HepG2 (cell line): Measurements from ENCODE around the gene BRAF. TPM values are rescaled to one million over a fixed set of nuclear protein-coding genes. Genes with fewer than 3 reads are reported as not detected.
A peak's percentile ranks its signal among the peaks of the same experiment; 100 is the strongest.

Experiments used
- ATAC-seq: fragments of 200-7000 bp; cut with Tn5 transposase; 3 replicates; pipeline ENCODE4 v1.9.1; 2020; ENCODE audit warnings: mild to moderate bottlenecking, moderate library complexity
- BruUV-seq: library from RNA; stranded (reverse); fragments of 400-500 nt; replicated peaks from 2 replicates; lab custom pipeline; 2021; lab: Mats Ljungman, UMichigan
- CTCF ChIA-PET: fragments of 300-600 bp; formaldehyde crosslinking; extraction: SDS; loops from one replicate; lab custom pipeline; 2021; ENCODE audit warnings: low total read pairs, inconsistent platforms, low intra/inter-chr PET ratio; lab: Yijun Ruan, JAX
- POLR2A ChIA-PET: fragments of 350-600 bp; sonication (Branson Sonifier 250); formaldehyde crosslinking; loops from one replicate; lab custom pipeline; 2020; ENCODE audit warnings: antibody characterized with exemption, inconsistent platforms; lab: Yijun Ruan, JAX
- DNase-seq: peaks from one replicate; pipeline ENCODE4 v3.0.0-alpha.2; 2015; ENCODE audit warnings: low spot score
- FAIRE-seq: peaks from 3 replicates; lab custom pipeline; 2011; peaks lifted over from hg19 to GRCh38; lab: Jason Lieb, UNC
- H2AFZ ChIP-seq: one replicate; pipeline ENCODE4 v1.6.1; 2011; ENCODE audit warnings: low read length, inconsistent platforms
- H3K27ac ChIP-seq: fragments of 300-600 bp; 3 replicates; pipeline ENCODE4 v1.8.0; 2011; ENCODE audit warnings: mixed run types, mild to moderate bottlenecking, mixed read lengths, low read length, inconsistent platforms; ENCODE audit not compliant: insufficient read depth; ENCODE audit errors: extremely low read length
- H3K27me3 ChIP-seq, 2 experiments: fragments of 200-600 bp in 1 of 2; 2 replicates in 1 of 2; 3 replicates in 1 of 2; pipeline versions ENCODE4 v1.6.0 to v1.8.0; 2011; ENCODE audit warnings: low read length in 2 of 2, mild to moderate bottlenecking in 2 of 2, moderate library complexity in 2 of 2, inconsistent platforms in 1 of 2; ENCODE audit not compliant: insufficient read depth in 2 of 2, control insufficient read depth in 1 of 2
- H3K36me3 ChIP-seq, 2 experiments: fragments of 200-600 bp in 1 of 2; replicated peaks in 1 of 2; 2 replicates in 1 of 2; 3 replicates in 1 of 2; pipeline versions ENCODE4 v1.5.1 to v1.8.0; 2011; ENCODE audit warnings: low read length in 2 of 2, inconsistent platforms in 1 of 2; ENCODE audit not compliant: insufficient read depth in 2 of 2, control insufficient read depth in 1 of 2
- H3K4me1 ChIP-seq: 2 replicates; pipeline ENCODE4 v1.5.1; 2012; ENCODE audit warnings: low read length, inconsistent platforms; ENCODE audit not compliant: insufficient read depth
- H3K4me2 ChIP-seq: 2 replicates; pipeline ENCODE4 v1.6.0; 2011; ENCODE audit warnings: low read depth, low read length, inconsistent platforms
- H3K4me3 ChIP-seq, 3 experiments: fragments of 200-600 bp in 1 of 3; sonication (generic), shearing (Covaris generic) in 1 of 3; replicated peaks in 1 of 3; 2 replicates each; pipeline ENCODE4 v1.5.1; 2011 to 2016; ENCODE audit warnings: low read length in 3 of 3, inconsistent platforms in 2 of 3, low read depth in 2 of 3, mild to moderate bottlenecking in 2 of 3, control low read depth in 1 of 3, mixed read lengths in 1 of 3; ENCODE audit not compliant: insufficient read depth in 1 of 3
- H3K79me2 ChIP-seq: one replicate; pipeline ENCODE4 v1.6.1; 2011; ENCODE audit warnings: low read length, inconsistent platforms; ENCODE audit not compliant: insufficient read depth
- H3K9ac ChIP-seq: 2 replicates; pipeline ENCODE4 v1.6.0; 2011; ENCODE audit warnings: mild to moderate bottlenecking, low read depth, low read length, inconsistent platforms; ENCODE audit not compliant: insufficient read depth
- H3K9me3 ChIP-seq: 2 replicates; pipeline ENCODE4 v1.5.1; 2012; ENCODE audit warnings: mild to moderate bottlenecking, low read length
- H4K20me1 ChIP-seq: 2 replicates; pipeline ENCODE4 v1.6.0; 2011; ENCODE audit warnings: inconsistent platforms, mild to moderate bottlenecking, low read length, moderate library complexity; ENCODE audit not compliant: insufficient read depth
- ATF2 ChIP-seq: sonication (generic); formaldehyde crosslinking; IDR thresholded peaks from 2 replicates; pipeline ENCODE4 v1.4.0; 2020; ENCODE audit warnings: missing genetic modification reagents
- MYC ChIP-seq: sonication (generic); formaldehyde crosslinking; IDR thresholded peaks from 2 replicates; pipeline ENCODE4 v1.9.0; 2021; ENCODE audit warnings: missing genetic modification reagents, borderline replicate concordance
- RXRB ChIP-seq: IDR thresholded peaks from 2 replicates; pipeline ENCODE4 v1.6.1; 2016; ENCODE audit warnings: borderline replicate concordance, missing genetic modification reagents, missing compliant biosample characterization
- SRY ChIP-seq: sonication (generic); formaldehyde crosslinking; IDR thresholded peaks from 2 replicates; pipeline ENCODE4 v1.8.0; 2022; ENCODE audit warnings: mild to moderate bottlenecking, missing genetic modification reagents
- ZFP1 ChIP-seq: IDR thresholded peaks from 2 replicates; pipeline ENCODE4 v1.6.1; 2016
- WGBS: methylation state at CpG from one replicate; pipeline ENCODE4 v1.1.6; 2017; ENCODE audit warnings: low lambda C conversion rate; 5-methylcytosine and 5-hydroxymethylcytosine counted together
- in situ Hi-C: cut with HindIII; loops from 2 replicates; pipeline ENCODE4 v1.10.0; 2017; ENCODE audit warnings: low pct_unique_long_range_greater_than_20kb; ENCODE audit not compliant: extremely low pct_ligation_motif_present
- intact Hi-C: fragments of 100-400 bp; cut with micrococcal nuclease; formaldehyde crosslinking; loops from one replicate; pipeline ENCODE4 v1.10.0; 2022; ENCODE audit not compliant: unreplicated experiment
- polyA plus RNA-seq, 8 experiments: library from polyadenylated mRNA; depleted of rRNA in 3 of 8; stranded (reverse) in 7 of 8; unstranded in 1 of 8; fragments of >200 nt; fragmentation: Illumina TruSeq in 4 of 8; extraction: Trizol in 4 of 8; gene quantifications; 2 replicates each; pipeline versions ENCODE4 v1.2.1 to v1.2.3, GENCODE V29; 2011 to 2016; ENCODE audit warnings: low read depth in 4 of 8, missing spikeins in 1 of 8, mixed read lengths in 1 of 8; ENCODE audit not compliant: insufficient read depth in 1 of 8
- total RNA-seq, 5 experiments: library from RNA; depleted of rRNA; stranded (reverse); fragments of >200 nt; fragmentation: Illumina TruSeq; extraction: Trizol; gene quantifications; 2 replicates each; pipeline ENCODE4 v1.2.3, GENCODE V29; 2016; ENCODE audit warnings: low read depth in 1 of 5
- TF ChIP-seq, protein P1 (sequence below): fragments of 450-650 bp; IDR thresholded peaks from 2 replicates; pipeline ENCODE4 v1.6.1; 2016
- TF ChIP-seq, protein P2 (sequence below), 2 experiments: sonication (generic) in 1 of 2; formaldehyde crosslinking in 1 of 2; IDR thresholded peaks; 2 replicates each; pipeline versions ENCODE4 v1.6.1 to v1.9.0; 2014 to 2022; ENCODE audit warnings: antibody characterized with exemption in 1 of 2, borderline replicate concordance in 1 of 2, inconsistent platforms in 1 of 2, low read depth in 1 of 2, missing genetic modification reagents in 1 of 2

BRAF gene
- total and polyA plus RNA-seq, 2 of the 13 experiments (the other 11 are each of a cell fraction or from before 2014, with no cell fraction given): 12.5 to 13.4 TPM

- TF ChIP-seq ATF2 (CRISPR knock-in tag) (no peak), SRY (CRISPR knock-in tag) (no peak), ZFP1 (CRISPR knock-in tag) (no peak)
- TF ChIP-seq, protein P1, sequence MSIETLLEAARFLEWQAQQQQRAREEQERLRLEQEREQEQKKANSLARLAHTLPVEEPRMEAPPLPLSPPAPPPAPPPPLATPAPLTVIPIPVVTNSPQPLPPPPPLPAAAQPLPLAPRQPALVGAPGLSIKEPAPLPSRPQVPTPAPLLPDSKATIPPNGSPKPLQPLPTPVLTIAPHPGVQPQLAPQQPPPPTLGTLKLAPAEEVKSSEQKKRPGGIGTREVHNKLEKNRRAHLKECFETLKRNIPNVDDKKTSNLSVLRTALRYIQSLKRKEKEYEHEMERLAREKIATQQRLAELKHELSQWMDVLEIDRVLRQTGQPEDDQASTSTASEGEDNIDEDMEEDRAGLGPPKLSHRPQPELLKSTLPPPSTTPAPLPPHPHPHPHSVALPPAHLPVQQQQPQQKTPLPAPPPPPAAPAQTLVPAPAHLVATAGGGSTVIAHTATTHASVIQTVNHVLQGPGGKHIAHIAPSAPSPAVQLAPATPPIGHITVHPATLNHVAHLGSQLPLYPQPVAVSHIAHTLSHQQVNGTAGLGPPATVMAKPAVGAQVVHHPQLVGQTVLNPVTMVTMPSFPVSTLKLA: no peak
These were observed 250.4 kb downstream of the BRAF start (continued) for GRCh38 chr7:140674356-140674800.

GRCh38 chr7:140673774-140674155 is 251.0 kb downstream of the BRAF start:
- Histone ChIP-seq H3K4me1 (peaks cover 16% of the 10 kb centered on the region), H3K4me3 (peak overlapping the region in 1 of 3 experiments; percentile 78; a peak in 1 of 6 replicates), H3K4me2 (peak overlapping the region; percentile 83)
- TSS peak; percentile 66 for BruUV-seq
- TF ChIP-seq MYC (no peak), RXRB (no peak)
- TF ChIP-seq, protein P2, sequence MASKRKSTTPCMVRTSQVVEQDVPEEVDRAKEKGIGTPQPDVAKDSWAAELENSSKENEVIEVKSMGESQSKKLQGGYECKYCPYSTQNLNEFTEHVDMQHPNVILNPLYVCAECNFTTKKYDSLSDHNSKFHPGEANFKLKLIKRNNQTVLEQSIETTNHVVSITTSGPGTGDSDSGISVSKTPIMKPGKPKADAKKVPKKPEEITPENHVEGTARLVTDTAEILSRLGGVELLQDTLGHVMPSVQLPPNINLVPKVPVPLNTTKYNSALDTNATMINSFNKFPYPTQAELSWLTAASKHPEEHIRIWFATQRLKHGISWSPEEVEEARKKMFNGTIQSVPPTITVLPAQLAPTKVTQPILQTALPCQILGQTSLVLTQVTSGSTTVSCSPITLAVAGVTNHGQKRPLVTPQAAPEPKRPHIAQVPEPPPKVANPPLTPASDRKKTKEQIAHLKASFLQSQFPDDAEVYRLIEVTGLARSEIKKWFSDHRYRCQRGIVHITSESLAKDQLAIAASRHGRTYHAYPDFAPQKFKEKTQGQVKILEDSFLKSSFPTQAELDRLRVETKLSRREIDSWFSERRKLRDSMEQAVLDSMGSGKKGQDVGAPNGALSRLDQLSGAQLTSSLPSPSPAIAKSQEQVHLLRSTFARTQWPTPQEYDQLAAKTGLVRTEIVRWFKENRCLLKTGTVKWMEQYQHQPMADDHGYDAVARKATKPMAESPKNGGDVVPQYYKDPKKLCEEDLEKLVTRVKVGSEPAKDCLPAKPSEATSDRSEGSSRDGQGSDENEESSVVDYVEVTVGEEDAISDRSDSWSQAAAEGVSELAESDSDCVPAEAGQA (IDR thresholded peaks at IDR 0.05; ENCODE audit: low read depth): no peak
- TF ChIP-seq, protein P2 (CRISPR knock-in tag; IDR thresholded peaks at IDR 0.05; ENCODE audit: borderline replicate concordance): no peak
- TF ChIP-seq, all 625 proteins: peak for 0
- FAIRE-seq (no peak), DNase-seq (no peak), ATAC-seq (no peak)
- CTCF ChIA-PET: no interaction called here
- no peaks in the 10 kb centered on the region for H3K79me2 ChIP-seq
- H3K9ac ChIP-seq: no peak overlapping the region
- H3K36me3 ChIP-seq: no peaks in the 10 kb centered on the region; a peak in 1 of 5 replicates
- in situ Hi-C loops: no loop called here
- no peak overlapping the region for H2AFZ ChIP-seq
- no peaks in the 10 kb centered on the region for H3K27me3 ChIP-seq
- no peaks in the 10 kb centered on the region for H4K20me1 ChIP-seq
- POLR2A ChIA-PET: interaction anchor here (1.4 kb wide), 1 partner anchor 330 kb away, joined by 5 read pairs; no protein-coding TSS in a partner anchor
- no peaks in the 10 kb centered on the region for H3K9me3 ChIP-seq
- 91% methylated on average over 18 of the region's 18 CpGs for WGBS
- no peak overlapping the region for H3K27ac ChIP-seq
- intact Hi-C loops: no loop called here
